Fibroblast of pulmonary artery (primary cell): ENCODE measurements around the gene RFC1.
"Not testable (repeated sequence)": the region's sequence is repeated elsewhere in the genome, so short reads cannot be mapped to it uniquely, and the experiment has no call there.

Experiments
- DNase-seq: peaks from one replicate; pipeline ENCODE4 v3.0.0-alpha.2; 2010; ENCODE audit warnings: low read depth
- H3K4me3 ChIP-seq: replicated peaks from 2 replicates; pipeline ENCODE4 v1.5.1; 2011; ENCODE audit warnings: low read depth, mild to moderate bottlenecking, control low read depth, low read length, moderate library complexity
- TF ChIP-seq, protein P1 (sequence below): IDR thresholded peaks from 2 replicates; pipeline ENCODE4 v1.5.1; 2011; ENCODE audit warnings: mild to moderate bottlenecking, control low read depth, low read length, inconsistent platforms; ENCODE audit errors: missing control alignments

Gene RFC1

DNA sequence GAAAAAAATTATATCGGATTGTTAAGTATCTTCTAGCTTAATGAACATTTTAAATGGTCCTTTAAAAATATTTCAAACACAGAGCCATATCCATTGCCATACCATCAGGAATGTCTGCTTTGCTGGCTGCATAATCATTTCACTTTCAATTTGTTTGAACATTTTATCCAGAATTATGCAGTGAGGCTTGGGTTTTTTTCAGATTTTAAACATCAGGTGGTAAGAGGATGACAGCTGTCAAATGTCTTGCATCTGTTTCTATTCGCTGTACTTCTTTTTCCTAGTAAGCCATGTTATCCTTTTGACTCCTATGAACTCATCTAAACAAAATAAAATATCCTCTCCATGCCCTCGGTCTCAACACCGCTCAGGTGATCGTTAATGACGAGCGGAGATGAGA, 802 bp downstream of the RFC1 start:
- DNase-seq, result no peak
- H3K4me3 ChIP-seq, result peak overlapping the region; percentile 95

DNA sequence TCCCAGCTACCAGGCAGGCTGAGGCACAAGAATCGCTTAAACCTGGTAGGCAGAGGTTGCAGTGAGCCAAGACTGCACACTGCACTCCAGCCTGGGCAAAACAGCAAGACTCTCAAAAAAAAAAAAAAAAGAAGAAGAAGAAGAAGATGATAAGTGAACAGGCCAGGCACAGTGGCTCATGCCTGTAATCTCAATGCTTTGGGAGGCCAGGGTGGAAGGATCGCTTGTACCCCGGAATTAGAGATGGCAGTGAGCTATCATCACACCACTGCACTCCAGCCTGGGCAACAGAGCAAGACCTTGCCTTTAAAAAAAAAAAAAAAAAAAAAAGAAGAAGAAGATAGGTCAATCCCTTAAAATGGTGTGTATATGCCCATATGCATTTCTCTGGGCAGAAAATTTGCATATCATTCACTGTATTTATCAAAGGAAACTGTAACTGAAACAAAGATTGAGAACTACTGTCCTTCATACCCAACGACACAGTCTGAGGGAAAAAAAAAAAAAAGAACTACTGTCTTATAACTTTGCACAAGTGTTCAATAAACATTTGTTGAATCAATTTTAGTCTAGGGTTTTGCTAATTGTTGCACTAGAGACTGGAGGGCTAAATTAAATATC, 2.3 kb downstream of the RFC1 start:
- H3K4me3 ChIP-seq, result no peak overlapping the region
- no peak for DNase-seq
- TF ChIP-seq, protein P1, sequence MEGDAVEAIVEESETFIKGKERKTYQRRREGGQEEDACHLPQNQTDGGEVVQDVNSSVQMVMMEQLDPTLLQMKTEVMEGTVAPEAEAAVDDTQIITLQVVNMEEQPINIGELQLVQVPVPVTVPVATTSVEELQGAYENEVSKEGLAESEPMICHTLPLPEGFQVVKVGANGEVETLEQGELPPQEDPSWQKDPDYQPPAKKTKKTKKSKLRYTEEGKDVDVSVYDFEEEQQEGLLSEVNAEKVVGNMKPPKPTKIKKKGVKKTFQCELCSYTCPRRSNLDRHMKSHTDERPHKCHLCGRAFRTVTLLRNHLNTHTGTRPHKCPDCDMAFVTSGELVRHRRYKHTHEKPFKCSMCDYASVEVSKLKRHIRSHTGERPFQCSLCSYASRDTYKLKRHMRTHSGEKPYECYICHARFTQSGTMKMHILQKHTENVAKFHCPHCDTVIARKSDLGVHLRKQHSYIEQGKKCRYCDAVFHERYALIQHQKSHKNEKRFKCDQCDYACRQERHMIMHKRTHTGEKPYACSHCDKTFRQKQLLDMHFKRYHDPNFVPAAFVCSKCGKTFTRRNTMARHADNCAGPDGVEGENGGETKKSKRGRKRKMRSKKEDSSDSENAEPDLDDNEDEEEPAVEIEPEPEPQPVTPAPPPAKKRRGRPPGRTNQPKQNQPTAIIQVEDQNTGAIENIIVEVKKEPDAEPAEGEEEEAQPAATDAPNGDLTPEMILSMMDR, result no peak

More for the DNA sequence above, 802 bp downstream of the RFC1 start:
- TF ChIP-seq, protein P1, result no peak

DNA sequence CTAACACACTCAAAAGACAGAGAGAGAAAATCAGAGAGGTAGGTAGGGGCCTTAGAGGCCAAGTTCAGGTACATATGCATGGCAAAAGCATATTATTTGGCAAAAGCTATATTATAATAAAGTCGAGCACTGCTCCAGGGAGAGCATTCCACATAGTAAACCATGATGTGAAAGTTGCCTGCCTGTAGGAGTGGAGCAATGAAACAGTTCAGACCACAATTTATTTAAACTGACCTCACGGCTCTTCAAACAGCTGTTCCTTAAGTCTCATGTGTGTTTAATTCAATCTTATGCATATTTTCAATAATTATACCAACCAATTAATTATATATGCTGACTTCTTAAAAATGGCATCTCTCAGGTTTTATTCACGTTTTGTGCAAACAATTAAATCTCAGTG, 3.3 kb downstream of the RFC1 start:
- TF ChIP-seq, protein P1, result no peak
- DNase-seq, result no peak
- no peak overlapping the region for H3K4me3 ChIP-seq

DNA sequence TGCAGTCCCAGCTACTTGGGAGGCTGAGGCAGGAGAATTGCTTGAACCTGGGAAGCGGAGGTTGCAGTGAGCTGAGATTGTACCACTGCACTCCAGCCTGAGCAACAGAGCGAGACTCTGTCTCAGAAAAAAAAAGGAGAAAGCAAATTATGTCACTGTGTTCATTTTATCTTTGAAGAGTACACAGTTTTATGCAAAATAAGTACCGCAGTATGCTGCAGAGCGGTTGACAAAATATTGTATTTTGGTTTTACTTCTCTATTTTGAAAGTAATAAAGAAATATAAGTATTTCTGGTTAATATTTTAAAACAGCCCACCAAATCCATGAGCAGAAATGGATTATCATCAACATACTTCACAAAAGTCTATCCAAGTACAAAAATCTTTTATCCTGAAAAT, 5.6 kb downstream of the RFC1 start:
- H3K4me3 ChIP-seq, DNase-seq: not testable (repeated sequence)

DNA sequence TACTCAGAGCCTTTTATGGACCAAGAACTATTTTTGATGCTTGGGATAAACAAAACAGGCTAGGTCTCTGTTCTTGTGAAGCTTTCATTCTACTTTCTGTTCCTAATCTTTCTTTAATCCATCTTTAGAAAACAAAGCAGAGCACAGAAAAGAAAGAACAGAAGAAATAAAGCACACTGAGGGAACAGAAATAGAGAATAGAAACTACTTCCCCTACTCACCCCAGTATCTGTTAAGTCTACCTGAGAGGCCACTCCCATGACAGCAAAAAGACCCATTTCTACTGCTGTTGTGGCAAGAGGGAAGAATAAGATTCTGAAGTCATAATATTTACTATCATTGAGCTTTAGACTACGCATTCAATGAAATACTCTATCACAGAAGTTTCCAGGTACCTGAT, 9.2 kb downstream of the RFC1 start:
- DNase-seq, result no peak
- TF ChIP-seq, protein P1, result no peak
- no peak overlapping the region for H3K4me3 ChIP-seq

DNA sequence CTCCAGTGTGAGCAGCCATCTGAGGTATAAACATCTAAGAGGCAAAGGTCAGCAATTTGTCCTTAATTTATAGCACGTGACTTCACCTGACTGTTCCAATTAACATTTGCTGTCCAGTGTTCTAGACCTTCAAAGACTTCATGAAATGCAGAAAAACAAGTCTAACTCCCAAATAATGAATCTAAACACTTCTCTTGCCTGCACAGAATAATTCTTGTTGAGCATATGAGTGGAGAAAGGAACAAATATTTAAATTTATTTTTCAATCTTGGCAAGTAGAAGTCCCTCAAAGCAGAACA, 12.0 kb downstream of the RFC1 start:
- TF ChIP-seq, protein P1, result no peak
- no peak for DNase-seq
- H3K4me3 ChIP-seq, result peak overlapping the region; percentile 28

DNA sequence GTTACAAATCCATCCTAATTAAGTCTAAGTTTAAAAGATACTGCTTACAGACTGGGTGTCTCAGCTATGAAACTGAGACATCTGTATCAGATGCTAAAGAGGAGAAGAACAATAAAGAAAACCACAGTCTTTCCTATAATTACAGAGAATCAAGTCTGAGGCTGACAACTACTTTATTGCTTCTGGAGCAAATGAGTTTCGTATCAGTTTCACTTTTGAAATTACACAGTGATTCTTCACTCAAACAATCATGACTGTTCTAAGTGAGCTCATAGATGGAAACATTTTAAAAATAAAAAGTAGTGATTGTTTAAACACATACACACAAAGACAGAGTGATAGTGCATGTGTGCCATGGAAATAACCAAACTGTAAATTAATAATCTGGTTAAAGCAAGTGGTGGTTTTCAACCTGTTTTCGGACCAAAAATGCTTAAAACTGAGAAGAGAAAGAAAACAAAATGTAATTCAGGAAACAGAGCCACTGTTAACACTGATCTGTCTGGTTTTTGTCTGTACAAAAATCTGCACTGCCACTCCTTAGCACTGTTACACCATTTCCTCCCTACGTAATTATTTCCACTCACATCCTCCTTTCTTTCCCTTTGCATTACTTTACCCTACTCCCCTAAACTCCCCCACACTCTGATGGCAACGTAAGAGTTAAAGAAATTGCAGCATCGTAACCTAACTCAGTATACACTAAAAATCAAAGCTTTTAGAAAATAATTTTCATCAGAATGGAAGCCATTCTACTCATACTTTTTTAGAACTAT, 12.5 kb downstream of the RFC1 start:
- peak; percentile 92 for DNase-seq
- H3K4me3 ChIP-seq, result peak overlapping the region; percentile 28
- TF ChIP-seq, protein P1, result no peak

DNA sequence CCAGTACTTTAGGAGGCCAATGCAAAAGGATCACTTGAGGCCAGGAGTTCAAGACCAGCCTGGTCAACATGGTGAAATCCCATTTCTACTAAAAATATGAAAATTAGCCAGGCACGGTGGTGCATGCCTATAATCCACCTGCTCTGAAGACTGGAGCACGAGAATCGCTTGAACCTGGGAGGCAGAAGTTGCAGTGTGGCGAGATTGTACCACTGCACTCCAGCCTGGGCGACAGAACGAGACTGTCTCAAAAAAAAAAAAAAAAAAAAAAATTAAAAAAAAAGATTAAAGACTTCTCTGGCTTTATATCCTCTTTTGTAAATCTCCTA, 13.0 kb downstream of the RFC1 start:
- peak overlapping the region; percentile 28 for H3K4me3 ChIP-seq
- DNase-seq, result not testable (repeated sequence)
